ENCODE results near the gene ANKRD33. TPM values are rescaled to one million over a fixed set of nuclear protein-coding genes. Genes with fewer than 3 reads are reported as not detected.

The ANKRD33 gene
- total RNA-seq, 1 experiment from 2014 or later, result 0.81 TPM

- WGBS (ENCODE audit: extremely low coverage, insufficient read length, low lambda C conversion rate), result no CpG with 5 or more reads among the region's 7 CpGs
- Histone ChIP-seq H3K4ac (ENCODE audit: low read depth, low read length) (no peak overlapping the region), H3K14ac (ENCODE audit: insufficient read depth, low read length) (no peak overlapping the region), H2BK5ac (ENCODE audit: insufficient read length, low read length) (no peak overlapping the region), H3K9me3 (ENCODE audit: control insufficient read depth, low read depth, low read length) (no peaks in the 10 kb centered on the region), H2BK20ac (ENCODE audit: low read depth, low read length, poor library complexity, severe bottlenecking) (no peak overlapping the region), H2BK120ac (ENCODE audit: low read depth, low read length, poor library complexity, severe bottlenecking) (no peak overlapping the region), H3K56ac (ENCODE audit: insufficient read length, low read depth, low read length) (no peak overlapping the region), H3K9ac (ENCODE audit: extremely low read depth, insufficient read length, low read length) (no peak overlapping the region), H2AK5ac (ENCODE audit: insufficient read length, low read length) (no peak overlapping the region), H3K79me1 (ENCODE audit: insufficient read depth, low read depth, low read length, poor library complexity, severe bottlenecking) (no peaks in the 10 kb centered on the region), H3K79me2 (ENCODE audit: insufficient read depth, low read length) (no peaks in the 10 kb centered on the region), H3K27me3 (ENCODE audit: insufficient read depth, low read length) (peaks cover 9% of the 10 kb centered on the region; the same call in 1 of the 2 replicates), H4K91ac (ENCODE audit: insufficient read length, low read depth, low read length) (no peak overlapping the region), H2BK15ac (ENCODE audit: low read depth, low read length) (no peak overlapping the region), H4K20me1 (ENCODE audit: control insufficient read depth, insufficient read depth, insufficient read length) (no peaks in the 10 kb centered on the region), H2BK12ac (ENCODE audit: insufficient read length, low read depth, low read length) (no peak overlapping the region), H3K23ac (ENCODE audit: insufficient read length, low read depth, low read length) (no peak overlapping the region), H3K4me2 (ENCODE audit: insufficient read depth, insufficient read length, low read length) (no peak overlapping the region), H3K23me2 (ENCODE audit: insufficient read length, low read depth, low read length, poor library complexity, severe bottlenecking) (peaks cover 20% of the 10 kb centered on the region), H4K5ac (ENCODE audit: insufficient read length, low read depth, low read length) (no peak overlapping the region), H3K4me1 (ENCODE audit: insufficient read depth, low read length) (no peaks in the 10 kb centered on the region; the same call in 1 of the 2 replicates), H4K8ac (replicated peaks; ENCODE audit: insufficient read length, low read depth, low read length) (no peak overlapping the region), H3K18ac (ENCODE audit: insufficient read length, low read depth, low read length) (no peak overlapping the region), H2AFZ (ENCODE audit: low read length) (no peak overlapping the region), H3T11ph (ENCODE audit: low read length) (no peak overlapping the region), H3K27ac (ENCODE audit: insufficient read length, low read depth, low read length) (no peak overlapping the region)
- DNase-seq, result no peak
- peaks cover 0 to 14% (median 9%) of the 10 kb centered on the region in 3 experiments; a peak in 4 of 7 replicates for H3K36me3 Mint-ChIP-seq (ENCODE audit: insufficient read depth in 1 of 3, low read depth in 3 of 3)
- H3K27me3 Mint-ChIP-seq (ENCODE audit: low read depth), result peaks cover 47% of the 10 kb centered on the region
- no peak overlapping the region for H3K27ac Mint-ChIP-seq
- H3K4me3 Mint-ChIP-seq, result peak overlapping the region in 1 of 2 experiments; percentile 9; a peak in 1 of 5 replicates
- TF ChIP-seq, protein P1, sequence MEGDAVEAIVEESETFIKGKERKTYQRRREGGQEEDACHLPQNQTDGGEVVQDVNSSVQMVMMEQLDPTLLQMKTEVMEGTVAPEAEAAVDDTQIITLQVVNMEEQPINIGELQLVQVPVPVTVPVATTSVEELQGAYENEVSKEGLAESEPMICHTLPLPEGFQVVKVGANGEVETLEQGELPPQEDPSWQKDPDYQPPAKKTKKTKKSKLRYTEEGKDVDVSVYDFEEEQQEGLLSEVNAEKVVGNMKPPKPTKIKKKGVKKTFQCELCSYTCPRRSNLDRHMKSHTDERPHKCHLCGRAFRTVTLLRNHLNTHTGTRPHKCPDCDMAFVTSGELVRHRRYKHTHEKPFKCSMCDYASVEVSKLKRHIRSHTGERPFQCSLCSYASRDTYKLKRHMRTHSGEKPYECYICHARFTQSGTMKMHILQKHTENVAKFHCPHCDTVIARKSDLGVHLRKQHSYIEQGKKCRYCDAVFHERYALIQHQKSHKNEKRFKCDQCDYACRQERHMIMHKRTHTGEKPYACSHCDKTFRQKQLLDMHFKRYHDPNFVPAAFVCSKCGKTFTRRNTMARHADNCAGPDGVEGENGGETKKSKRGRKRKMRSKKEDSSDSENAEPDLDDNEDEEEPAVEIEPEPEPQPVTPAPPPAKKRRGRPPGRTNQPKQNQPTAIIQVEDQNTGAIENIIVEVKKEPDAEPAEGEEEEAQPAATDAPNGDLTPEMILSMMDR (conservative IDR thresholded peaks at IDR 0.05), result no peak
- H3K4me1 Mint-ChIP-seq, result peaks cover 40 to 60% of the 10 kb centered on the region in 2 experiments
- no peaks in the 10 kb centered on the region for H3K9me3 Mint-ChIP-seq
Measured at GRCh38 chr12:51845482-51845881, 42.4 kb upstream of the ANKRD33 start.

All from H9 (cell line).